K562 treated with DMSO at 1 percent for 12 hours (cell line): ENCODE measurements around the gene ABCA1. TPM values are rescaled to one million over a fixed set of nuclear protein-coding genes. Genes with fewer than 3 reads are reported as not detected.

Experiments
- total RNA-seq: library from RNA; unstranded; fragments of 300-600 nt; gene quantifications from 2 replicates; pipeline ENCODE4 v1.2.3, GENCODE V29; 2022; ENCODE audit not compliant: insufficient read depth

ABCA1 gene
- not detected in 2 replicates for total RNA-seq

GRCh38 chr9:104927912-104928740 is at the start of gene ABCA1:
ABCA1 (minus strand) TSS chr9:104928155; CDS start chr9:104903679, 24,476 bp downstream.

GRCh38 chr9:104747565-104748358 is 180.2 kb downstream of the ABCA1 start, which contains the start of gene NIPSNAP3A:
NIPSNAP3A (plus strand) TSS chr9:104747683; CDS start chr9:104747793, 110 bp downstream.

Other genes starting within 250 kb of the ABCA1 start
- gene OR13D1, start 233.6 kb downstream of the ABCA1 start, total RNA-seq: not detected in 2 replicates
- 18.5 and 32.6 TPM in 2 replicates for gene NIPSNAP3A, start 180.5 kb downstream of the ABCA1 start, total RNA-seq
- 1.1 and 3.3 TPM in 2 replicates for gene NIPSNAP3B, start 164.0 kb downstream of the ABCA1 start, total RNA-seq